HG03175 (cell line): ENCODE measurements around the gene OR2J2.
"Not testable (repeated sequence)": the region's sequence is repeated elsewhere in the genome, so short reads cannot be mapped to it uniquely, and the experiment has no call there.

Experiments
- ATAC-seq: cut with Tn5 transposase; IDR thresholded peaks from one replicate; pipeline ENCODE4 v1.9.1; 2021; ENCODE audit warnings: mild to moderate bottlenecking, moderate library complexity; ENCODE audit not compliant: unreplicated experiment

OR2J2 gene

GRCh38 chr6:29170607-29171006, at the start of gene OR2J2:
OR2J2 (plus strand) TSS chr6:29170907; CDS start chr6:29173636, 2,729 bp downstream.
- ATAC-seq, result not testable (repeated sequence)

- ATAC-seq, result no peak
Observed at GRCh38 chr6:29129326-29130012, 41.2 kb upstream of the OR2J2 start.

GRCh38 chr6:29130644-29131043, 40.1 kb upstream of the OR2J2 start:
- ATAC-seq, result no peak

- ATAC-seq, result no peak
Observed at GRCh38 chr6:29131691-29132090, 39.0 kb upstream of the OR2J2 start.

- no peak for ATAC-seq
Observed at GRCh38 chr6:29137724-29138123, 33.0 kb upstream of the OR2J2 start.

- no peak for ATAC-seq
Observed at GRCh38 chr6:29141606-29142005, 29.1 kb upstream of the OR2J2 start.

- ATAC-seq, result no peak
Observed at GRCh38 chr6:29142309-29142708, 28.4 kb upstream of the OR2J2 start.

- ATAC-seq, result no peak
Observed at GRCh38 chr6:29146179-29146578, 24.5 kb upstream of the OR2J2 start.

GRCh38 chr6:29147074-29147473, 23.6 kb upstream of the OR2J2 start:
- ATAC-seq, result no peak

- ATAC-seq, result not testable (repeated sequence)
Observed at GRCh38 chr6:29149444-29149843, 21.3 kb upstream of the OR2J2 start.

GRCh38 chr6:29153083-29153482, 17.6 kb upstream of the OR2J2 start:
- no peak for ATAC-seq

- not testable (repeated sequence) for ATAC-seq
Observed at GRCh38 chr6:29155182-29155581, 15.5 kb upstream of the OR2J2 start.

GRCh38 chr6:29159922-29160321, 10.8 kb upstream of the OR2J2 start:
- ATAC-seq, result not testable (repeated sequence)

- ATAC-seq, result not testable (repeated sequence)
Observed at GRCh38 chr6:29165571-29165970, 5.1 kb upstream of the OR2J2 start.

GRCh38 chr6:29171736-29172135, 1.0 kb downstream of the OR2J2 start:
- no peak for ATAC-seq

GRCh38 chr6:29183594-29183993, 12.9 kb downstream of the OR2J2 start:
- ATAC-seq, result no peak

- ATAC-seq, result not testable (repeated sequence)
Observed at GRCh38 chr6:29188659-29189058, 18.0 kb downstream of the OR2J2 start.

GRCh38 chr6:29200767-29201662, 30.3 kb downstream of the OR2J2 start:
- no peak for ATAC-seq

- ATAC-seq, result no peak
Observed at GRCh38 chr6:29201966-29202365, 31.3 kb downstream of the OR2J2 start.

- ATAC-seq, result no peak
Observed at GRCh38 chr6:29211488-29211887, 40.8 kb downstream of the OR2J2 start.

- no peak for ATAC-seq
Observed at GRCh38 chr6:29216528-29216927, 45.8 kb downstream of the OR2J2 start.

- ATAC-seq, result not testable (repeated sequence)
Observed at GRCh38 chr6:29217242-29217641, 46.5 kb downstream of the OR2J2 start.
